22Rv1 (cell line): ENCODE measurements around the gene TIMP2.

Source experiments
- H3K27ac ChIP-seq: fragments of 450-650 bp; 2 replicates; pipeline ENCODE4 v1.5.1; 2017
- CTCF ChIP-seq: fragments of 450-650 bp; IDR thresholded peaks from 2 replicates; pipeline ENCODE4 v1.5.1; 2017; ENCODE audit warnings: mild to moderate bottlenecking
- ZFX ChIP-seq: fragments of 450-650 bp; IDR thresholded peaks from 2 replicates; pipeline ENCODE4 v1.6.1; 2017; ENCODE audit warnings: antibody characterized with exemption, borderline replicate concordance

The TIMP2 gene

GRCh38 chr17:78808163-78808562 lies 117.0 kb downstream of the TIMP2 start:
- TF ChIP-seq ZFX (no peak), CTCF (no peak)
- no peak overlapping the region for H3K27ac ChIP-seq

- H3K27ac ChIP-seq: no peak overlapping the region
- TF ChIP-seq ZFX: no peak
- no peak for TF ChIP-seq CTCF
These were observed 118.7 kb downstream of the TIMP2 start for GRCh38 chr17:78806451-78806850.

GRCh38 chr17:78805301-78805700 lies 119.9 kb downstream of the TIMP2 start:
- H3K27ac ChIP-seq: no peak overlapping the region
- TF ChIP-seq CTCF (no peak), ZFX (no peak)

- H3K27ac ChIP-seq: no peak overlapping the region
- TF ChIP-seq ZFX: no peak
These were observed 120.4 kb downstream of the TIMP2 start for GRCh38 chr17:78804777-78805176.

- H3K27ac ChIP-seq: no peak overlapping the region
- TF ChIP-seq ZFX (no peak), CTCF (no peak)
These were observed 121.9 kb downstream of the TIMP2 start for GRCh38 chr17:78803186-78803845.
